Left forelimb (tissue), 1 donor: ENCODE measurements around the gene RNU1-4.
"Not testable (repeated sequence)": the region's sequence is repeated elsewhere in the genome, so short reads cannot be mapped to it uniquely, and the experiment has no call there.

Source experiments
- DNase-seq: peaks from one replicate; pipeline ENCODE4 v3.0.0-alpha.2; 2018; ENCODE audit warnings: low spot score

The RNU1-4 gene

GRCh38 chr1:16740047-16740964 is at the start of gene RNU1-4:
Gene RNU1-4 (plus strand): TSS chr1:16740516.
- DNase-seq = not testable (repeated sequence)

- not testable (repeated sequence) for DNase-seq
Measured at GRCh38 chr1:16690971-16691682, 49.2 kb upstream of the RNU1-4 start.

DNA sequence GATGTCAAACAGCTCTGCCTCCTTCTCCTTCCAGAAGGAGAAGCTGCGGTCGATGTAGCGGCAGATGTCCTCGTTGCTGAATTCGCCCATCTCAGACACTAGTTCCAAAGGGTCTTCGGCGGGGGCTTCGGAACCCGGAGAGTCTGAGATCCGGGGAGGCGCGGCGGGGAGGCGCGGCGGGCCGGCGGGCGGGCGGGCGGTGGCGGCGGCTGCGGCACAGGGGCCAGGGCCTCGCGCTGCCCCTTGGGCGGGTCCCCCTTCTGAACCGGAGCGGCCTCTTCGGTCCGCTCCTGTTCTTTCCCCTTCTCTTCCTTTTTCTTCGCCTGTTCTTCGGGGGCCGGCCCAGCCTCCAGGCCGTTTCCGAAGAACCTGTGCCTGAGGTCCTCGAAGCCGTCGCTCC is 48.0 kb upstream of the RNU1-4 start:
- not testable (repeated sequence) for DNase-seq

DNA sequence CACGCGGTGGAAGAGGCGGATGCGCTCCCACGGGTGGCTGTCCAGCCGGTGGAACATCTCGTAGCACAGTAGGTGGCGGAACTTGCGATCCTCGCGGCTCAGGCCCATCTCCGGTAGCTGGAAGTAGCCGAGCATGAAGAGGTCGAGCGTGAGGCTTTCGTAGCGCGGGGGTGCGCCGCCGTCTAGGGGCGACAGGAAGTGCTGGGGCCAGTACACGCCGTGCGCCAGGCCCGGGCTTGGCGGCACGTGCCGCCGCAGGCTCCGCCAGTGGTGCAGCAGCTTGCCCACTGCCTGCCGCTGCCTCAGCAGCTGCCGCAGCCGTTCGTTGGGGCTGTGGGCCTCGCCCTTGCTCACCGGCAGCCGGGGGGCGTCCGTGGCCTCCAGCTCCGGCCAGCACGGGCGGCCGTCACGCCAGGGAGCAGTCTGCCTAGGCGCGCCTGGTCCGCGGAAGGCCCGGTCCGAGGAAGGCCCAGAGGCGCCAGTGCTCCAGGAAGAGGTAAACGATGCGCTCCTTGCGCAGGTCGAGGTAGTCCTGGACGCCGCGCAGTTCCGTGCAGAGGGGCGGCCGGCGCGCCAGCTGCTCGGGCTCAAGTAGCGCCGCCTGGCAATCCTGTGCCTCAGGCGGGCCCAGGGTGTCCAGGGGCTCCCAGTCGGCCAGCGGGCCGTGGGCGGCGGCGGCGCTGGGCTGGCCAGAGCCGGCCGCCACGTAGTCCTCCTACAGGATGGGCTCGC is 47.4 kb upstream of the RNU1-4 start:
- not testable (repeated sequence) for DNase-seq

DNA sequence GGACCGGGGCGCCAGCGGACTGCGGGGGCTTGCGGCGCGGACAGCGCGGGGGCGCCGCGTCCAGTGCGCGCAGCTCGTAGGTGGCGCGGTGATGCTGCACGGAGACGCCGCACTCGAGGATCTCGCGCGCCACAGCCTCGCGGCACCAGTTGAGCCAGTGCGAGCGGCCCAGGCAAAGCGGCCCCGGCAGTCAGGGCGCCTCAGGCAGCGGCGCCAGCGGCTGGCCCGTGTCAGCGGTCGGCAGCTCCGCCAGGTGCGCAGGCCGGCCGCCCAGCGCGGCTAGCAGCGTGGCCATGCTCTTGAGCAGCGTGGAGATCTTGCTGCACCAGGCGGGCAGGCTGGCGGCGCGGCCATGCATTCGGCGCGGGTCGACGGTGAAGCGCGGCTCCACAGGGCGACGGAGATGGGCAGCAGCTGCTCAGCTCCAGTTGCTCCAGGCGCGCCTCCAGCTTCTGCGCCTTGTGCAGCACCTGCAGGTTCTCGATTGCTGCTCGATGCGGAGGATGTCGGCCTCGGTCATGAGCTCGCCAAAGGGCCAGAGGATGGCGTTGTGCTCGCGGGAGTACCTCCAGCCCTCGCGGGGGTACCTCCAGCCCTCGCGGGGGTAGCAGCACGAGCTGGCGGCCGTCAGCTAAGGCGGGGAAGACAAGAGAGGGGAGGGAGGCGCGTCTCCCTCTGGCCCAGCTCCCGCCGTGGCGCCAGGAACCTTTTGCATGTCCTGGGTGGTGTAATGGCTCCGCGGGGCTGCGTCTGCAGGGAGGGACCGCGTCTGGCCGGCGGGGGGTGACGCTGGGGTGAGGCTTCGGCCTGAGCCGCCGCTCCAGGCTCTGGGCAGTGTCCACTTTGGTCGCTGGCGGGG is 46.6 kb upstream of the RNU1-4 start:
- DNase-seq = not testable (repeated sequence)

- DNase-seq = not testable (repeated sequence)
Measured at GRCh38 chr1:16694308-16694702, 46.0 kb upstream of the RNU1-4 start.

- DNase-seq = not testable (repeated sequence)
Measured at GRCh38 chr1:16696507-16697150, 43.7 kb upstream of the RNU1-4 start.

DNA sequence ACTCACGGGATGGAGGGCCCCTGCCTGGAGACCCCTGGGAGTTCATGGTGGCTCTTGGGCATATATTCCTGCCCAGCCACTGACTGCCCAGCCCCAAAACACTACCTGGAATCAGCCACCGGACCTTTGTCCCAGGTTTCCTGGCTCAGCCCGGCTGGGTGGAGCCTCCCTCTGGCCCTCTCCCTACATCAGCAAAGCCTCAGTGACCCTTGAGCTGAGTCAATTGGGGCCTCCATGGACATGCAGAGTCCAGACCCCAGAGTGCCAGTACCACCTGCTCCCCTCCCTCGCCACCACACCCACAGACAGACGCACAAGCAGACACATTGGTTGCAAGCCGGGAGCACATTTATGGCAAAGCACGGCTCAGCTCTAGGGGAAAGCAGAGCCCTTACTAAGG is 43.2 kb upstream of the RNU1-4 start:
- not testable (repeated sequence) for DNase-seq

GRCh38 chr1:16699440-16699839 is 40.9 kb upstream of the RNU1-4 start:
- not testable (repeated sequence) for DNase-seq

- DNase-seq = not testable (repeated sequence)
Measured at GRCh38 chr1:16700138-16700895, 40.0 kb upstream of the RNU1-4 start.

DNA sequence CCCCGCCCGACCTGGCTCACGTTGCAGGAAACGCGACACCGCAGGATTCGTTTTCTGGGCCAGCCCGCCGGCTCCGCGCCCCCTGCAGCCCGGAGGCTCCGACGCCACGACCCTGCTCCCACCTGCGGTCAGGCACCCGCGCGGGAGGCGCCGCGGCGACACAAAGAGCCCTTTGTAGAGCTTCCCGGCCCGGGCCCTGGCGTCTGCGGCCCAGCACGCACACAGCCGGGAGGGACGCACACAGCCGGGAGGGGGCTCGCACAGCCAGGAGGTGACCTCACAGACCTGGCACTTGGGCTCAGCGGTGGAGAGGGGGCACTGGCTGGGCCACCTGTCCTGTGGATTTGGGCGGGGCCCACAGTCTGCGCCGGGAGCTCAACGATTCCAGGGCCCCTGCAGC is 39.1 kb upstream of the RNU1-4 start:
- DNase-seq = not testable (repeated sequence)

DNA sequence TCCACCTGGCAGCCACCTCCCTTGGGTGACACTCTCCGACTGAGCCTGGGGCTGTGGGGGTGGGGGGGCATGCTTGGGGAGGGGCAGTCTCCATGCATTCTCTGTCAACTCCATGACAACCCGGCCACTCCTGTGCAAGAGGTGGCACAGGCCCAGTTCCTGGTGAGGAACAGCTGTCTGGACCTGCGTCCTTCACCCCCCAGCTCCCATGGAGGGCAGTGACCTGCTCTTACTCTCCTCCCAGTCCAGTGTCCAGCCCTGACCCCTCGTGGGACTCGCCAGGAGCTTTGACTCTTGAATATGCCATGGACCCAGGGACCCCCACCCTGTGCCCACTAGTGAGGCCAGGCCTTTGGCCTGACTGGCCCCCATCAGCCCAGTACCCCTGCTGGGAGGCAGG is 38.0 kb upstream of the RNU1-4 start:
- DNase-seq = not testable (repeated sequence)

GRCh38 chr1:16703141-16703540 is 37.2 kb upstream of the RNU1-4 start:
- DNase-seq = not testable (repeated sequence)

DNA sequence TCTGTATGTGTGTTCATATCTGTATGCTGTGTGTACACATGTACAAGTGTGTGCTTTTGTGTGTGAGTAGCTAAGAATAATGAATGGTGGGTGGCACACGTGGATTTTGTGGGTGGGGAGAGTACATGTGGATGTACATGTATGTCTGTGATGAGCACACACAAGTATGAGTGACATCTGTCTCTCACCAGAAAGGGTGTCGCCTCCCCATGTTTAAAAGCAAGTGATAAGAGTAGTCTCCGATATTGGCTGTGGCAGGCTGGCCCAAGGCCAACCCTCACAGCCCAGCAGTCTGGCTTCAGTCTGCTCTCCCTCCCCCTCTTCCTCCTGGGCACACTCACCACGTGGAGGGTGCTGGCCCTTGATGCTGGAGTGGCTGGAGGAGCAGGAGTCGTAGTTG is 36.7 kb upstream of the RNU1-4 start:
- not testable (repeated sequence) for DNase-seq

DNA sequence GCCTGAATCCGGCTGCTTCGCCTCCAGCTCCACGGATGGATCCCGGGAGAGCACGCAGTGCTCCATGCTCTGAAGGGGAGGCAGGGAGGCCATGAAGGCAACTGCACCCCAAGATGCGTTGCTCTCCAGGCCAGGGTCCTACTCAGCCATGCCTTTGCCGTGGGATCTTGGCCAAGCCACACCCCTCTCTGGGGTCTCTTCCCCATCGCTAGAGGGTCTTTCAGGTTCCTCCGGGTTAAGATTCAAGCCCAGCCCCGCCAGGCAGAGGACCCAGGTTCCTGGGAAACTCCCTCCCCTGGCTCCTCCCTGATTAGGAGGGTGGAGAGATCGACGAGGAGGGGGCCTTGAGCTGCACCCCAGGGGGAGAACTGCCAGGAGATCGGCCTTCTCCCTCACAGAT is 36.2 kb upstream of the RNU1-4 start:
- DNase-seq = not testable (repeated sequence)

- DNase-seq = not testable (repeated sequence)
Measured at GRCh38 chr1:16704502-16705100, 35.7 kb upstream of the RNU1-4 start.

DNA sequence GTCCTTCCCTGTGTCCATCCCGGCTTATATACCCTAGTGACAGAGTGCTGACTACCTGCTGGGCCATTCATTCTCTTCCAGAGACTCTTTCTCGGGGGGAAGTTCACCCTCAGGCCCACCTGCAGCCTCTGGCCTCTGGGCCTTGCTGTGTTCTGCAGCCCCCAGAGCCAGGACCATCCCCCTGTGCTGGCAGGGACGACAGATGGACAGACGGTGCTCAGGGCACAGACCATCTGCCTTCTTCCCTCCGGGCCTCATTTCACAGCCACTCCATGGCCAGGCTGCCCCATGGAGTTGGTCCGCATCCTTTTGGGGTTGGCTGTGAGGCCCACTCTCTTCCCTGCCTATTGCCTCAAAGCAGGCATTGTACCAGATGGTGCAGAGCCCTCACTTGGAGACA is 34.0 kb upstream of the RNU1-4 start:
- DNase-seq = not testable (repeated sequence)

GRCh38 chr1:16707130-16708093 is 32.9 kb upstream of the RNU1-4 start:
- not testable (repeated sequence) for DNase-seq
